Mesendoderm (in vitro differentiated cells): ENCODE results near the gene LRRN2.
A peak's percentile ranks its signal among the peaks of the same experiment; 100 is the strongest.

Source experiments
- DNase-seq: peaks from one replicate; pipeline ENCODE4 v3.0.0; 2013
- H2AK5ac ChIP-seq: 2 replicates; pipeline ENCODE4 v1.6.1; 2013; ENCODE audit warnings: low read length, inconsistent platforms
- H2BK120ac ChIP-seq: 2 replicates; pipeline ENCODE4 v1.6.1; 2013; ENCODE audit warnings: low read depth, mild to moderate bottlenecking, low read length, moderate library complexity, mixed read lengths
- H2BK15ac ChIP-seq: replicated peaks from 2 replicates; pipeline ENCODE4 v1.6.1; 2013; ENCODE audit warnings: low read depth, mild to moderate bottlenecking, moderate library complexity
- H2BK5ac ChIP-seq: 2 replicates; pipeline ENCODE4 v1.6.1; 2013; ENCODE audit warnings: low read length, inconsistent platforms
- H3K18ac ChIP-seq: 2 replicates; pipeline ENCODE4 v1.6.1; 2013; ENCODE audit warnings: mild to moderate bottlenecking, low read length, mixed read lengths
- H3K23ac ChIP-seq: one replicate; pipeline ENCODE4 v1.6.1; 2013; ENCODE audit warnings: low read length
- H3K27ac ChIP-seq: 2 replicates; pipeline ENCODE4 v1.5.1; 2013; ENCODE audit warnings: low read depth, mild to moderate bottlenecking, inconsistent platforms, low read length, moderate library complexity
- H3K27me3 ChIP-seq: 2 replicates; pipeline ENCODE4 v1.6.1; 2013; ENCODE audit warnings: low read length, control low read depth, mild to moderate bottlenecking, inconsistent platforms; ENCODE audit not compliant: insufficient read depth, poor library complexity
- H3K36me3 ChIP-seq: 2 replicates; pipeline ENCODE4 v1.6.1; 2013; ENCODE audit warnings: low read length, inconsistent platforms; ENCODE audit not compliant: control insufficient read depth, insufficient read depth
- H3K4ac ChIP-seq: one replicate; pipeline ENCODE4 v1.6.1; 2013; ENCODE audit warnings: low read depth, mild to moderate bottlenecking, low read length, moderate library complexity
- H3K4me1 ChIP-seq: 2 replicates; pipeline ENCODE4 v1.6.1; 2013; ENCODE audit warnings: low read depth, low read length, inconsistent platforms; ENCODE audit not compliant: control insufficient read depth
- H3K4me2 ChIP-seq: 2 replicates; pipeline ENCODE4 v1.6.1; 2013; ENCODE audit warnings: low read length
- H3K4me3 ChIP-seq: 2 replicates; pipeline ENCODE4 v1.5.1; 2013; ENCODE audit warnings: mild to moderate bottlenecking, low read length
- H3K56ac ChIP-seq: one replicate; pipeline ENCODE4 v1.6.1; 2013; ENCODE audit warnings: low read length
- H3K79me1 ChIP-seq: 2 replicates; pipeline ENCODE4 v1.6.1; 2013; ENCODE audit warnings: low read length, inconsistent platforms
- H3K79me2 ChIP-seq: 2 replicates; pipeline ENCODE4 v1.6.1; 2013; ENCODE audit warnings: mild to moderate bottlenecking, low read length; ENCODE audit not compliant: control insufficient read depth, insufficient read depth
- H3K9ac ChIP-seq: 2 replicates; pipeline ENCODE4 v1.6.1; 2013; ENCODE audit warnings: low read length, inconsistent platforms
- H4K5ac ChIP-seq: one replicate; pipeline ENCODE4 v1.6.1; 2013; ENCODE audit warnings: low read length
- H4K8ac ChIP-seq: one replicate; pipeline ENCODE4 v1.6.1; 2013; ENCODE audit warnings: low read depth, mild to moderate bottlenecking, control low read depth, low read length, moderate library complexity
- WGBS: extraction: QIAGEN DNeasy Blood & Tissue Kit; methylation state at CpG from one replicate; pipeline ENCODE4 v1.1.7; 2013; ENCODE audit warnings: low lambda C conversion rate, missing lambda C conversion rate; ENCODE audit not compliant: insufficient coverage; ENCODE audit errors: extremely low coverage; 5-methylcytosine and 5-hydroxymethylcytosine counted together

Gene LRRN2

GRCh38 chr1:204670152-204670927, 15.2 kb downstream of the LRRN2 start:
- Histone ChIP-seq H4K5ac (no peak overlapping the region), H3K79me2 (no peaks in the 10 kb centered on the region), H2AK5ac (no peak overlapping the region), H3K9ac (no peak overlapping the region), H3K27me3 (no peaks in the 10 kb centered on the region), H3K4me3 (no peak overlapping the region), H4K8ac (no peak overlapping the region), H3K79me1 (peaks cover 5% of the 10 kb centered on the region), H3K23ac (no peak overlapping the region), H3K4ac (no peak overlapping the region), H3K4me2 (no peak overlapping the region), H2BK120ac (no peak overlapping the region), H3K18ac (no peak overlapping the region), H2BK5ac (no peak overlapping the region), H3K4me1 (no peaks in the 10 kb centered on the region), H3K27ac (no peak overlapping the region), H3K56ac (no peak overlapping the region), H2BK15ac (no peak overlapping the region), H3K36me3 (no peaks in the 10 kb centered on the region)
- peak; percentile 63 for DNase-seq
- no CpG with 5 or more reads among the region's 10 CpGs for WGBS

- Histone ChIP-seq H3K27ac (no peak overlapping the region), H3K18ac (no peak overlapping the region), H2BK15ac (no peak overlapping the region), H2AK5ac (no peak overlapping the region), H3K79me1 (peaks cover 5% of the 10 kb centered on the region), H2BK120ac (no peak overlapping the region), H2BK5ac (no peak overlapping the region), H3K9ac (no peak overlapping the region), H4K5ac (no peak overlapping the region), H3K4me1 (no peaks in the 10 kb centered on the region), H3K79me2 (no peaks in the 10 kb centered on the region), H3K4me2 (no peak overlapping the region), H3K27me3 (no peaks in the 10 kb centered on the region), H3K4ac (no peak overlapping the region), H3K36me3 (no peaks in the 10 kb centered on the region), H3K23ac (no peak overlapping the region), H3K56ac (no peak overlapping the region), H3K4me3 (no peak overlapping the region), H4K8ac (no peak overlapping the region)
- WGBS = no CpG with 5 or more reads among the region's 1 CpG
- no peak for DNase-seq
These were observed 16.0 kb downstream of the LRRN2 start for GRCh38 chr1:204669579-204669978.

GRCh38 chr1:204664384-204664651, 21.2 kb downstream of the LRRN2 start:
- no peak overlapping the region for H2AK5ac ChIP-seq
- H3K56ac ChIP-seq = no peak overlapping the region
- H4K5ac ChIP-seq = no peak overlapping the region
- H3K79me2 ChIP-seq = no peaks in the 10 kb centered on the region
- H3K27ac ChIP-seq = no peak overlapping the region
- H3K4ac ChIP-seq = no peak overlapping the region
- no CpG with 5 or more reads among the region's 6 CpGs for WGBS
- H3K36me3 ChIP-seq = no peaks in the 10 kb centered on the region
- no peak overlapping the region for H3K18ac ChIP-seq
- H3K4me3 ChIP-seq = no peak overlapping the region
- no peak overlapping the region for H3K23ac ChIP-seq
- H3K79me1 ChIP-seq = peaks cover 3% of the 10 kb centered on the region
- H4K8ac ChIP-seq = no peak overlapping the region
- no peaks in the 10 kb centered on the region for H3K27me3 ChIP-seq
- no peak overlapping the region for H2BK15ac ChIP-seq
- no peaks in the 10 kb centered on the region for H3K4me1 ChIP-seq
- no peak for DNase-seq
- H3K4me2 ChIP-seq = no peak overlapping the region
- H2BK5ac ChIP-seq = no peak overlapping the region
- H3K9ac ChIP-seq = no peak overlapping the region
- no peak overlapping the region for H2BK120ac ChIP-seq

- Histone ChIP-seq H3K4ac (no peak overlapping the region), H3K4me3 (no peak overlapping the region), H3K27me3 (no peaks in the 10 kb centered on the region), H3K4me2 (no peak overlapping the region), H3K79me1 (peaks cover 3% of the 10 kb centered on the region), H3K27ac (no peak overlapping the region), H3K4me1 (no peaks in the 10 kb centered on the region), H2BK5ac (no peak overlapping the region), H3K18ac (no peak overlapping the region), H3K9ac (no peak overlapping the region), H3K36me3 (no peaks in the 10 kb centered on the region), H3K56ac (no peak overlapping the region), H3K23ac (no peak overlapping the region), H4K8ac (no peak overlapping the region), H2BK15ac (no peak overlapping the region), H2BK120ac (no peak overlapping the region), H3K79me2 (no peaks in the 10 kb centered on the region), H2AK5ac (no peak overlapping the region), H4K5ac (no peak overlapping the region)
- DNase-seq = no peak
- WGBS = no CpG with 5 or more reads among the region's 15 CpGs
These were observed 21.7 kb downstream of the LRRN2 start for GRCh38 chr1:204663644-204664383.

- Histone ChIP-seq H3K4me1 (no peaks in the 10 kb centered on the region), H2BK5ac (no peak overlapping the region), H3K79me1 (peaks cover 3% of the 10 kb centered on the region), H2BK15ac (no peak overlapping the region), H3K4ac (no peak overlapping the region), H3K36me3 (no peaks in the 10 kb centered on the region), H3K9ac (no peak overlapping the region), H4K5ac (no peak overlapping the region), H3K18ac (no peak overlapping the region), H3K56ac (no peak overlapping the region), H3K27me3 (no peaks in the 10 kb centered on the region), H3K4me2 (no peak overlapping the region), H3K27ac (no peak overlapping the region), H3K23ac (no peak overlapping the region), H2BK120ac (no peak overlapping the region), H4K8ac (no peak overlapping the region), H3K4me3 (no peak overlapping the region), H3K79me2 (no peaks in the 10 kb centered on the region), H2AK5ac (no peak overlapping the region)
- DNase-seq = no peak
These were observed 23.0 kb downstream of the LRRN2 start for GRCh38 chr1:204662530-204662929.

GRCh38 chr1:204660509-204660908, 25.0 kb downstream of the LRRN2 start:
- H3K4me3 ChIP-seq = no peak overlapping the region
- no peak overlapping the region for H2BK5ac ChIP-seq
- H3K4me2 ChIP-seq = no peak overlapping the region
- no peak overlapping the region for H4K8ac ChIP-seq
- no peak overlapping the region for H2BK120ac ChIP-seq
- H3K18ac ChIP-seq = no peak overlapping the region
- H2AK5ac ChIP-seq = no peak overlapping the region
- no peaks in the 10 kb centered on the region for H3K27me3 ChIP-seq
- whole genome bisulfite sequencing = no CpG with 5 or more reads among the region's 3 CpGs
- H3K36me3 ChIP-seq = no peaks in the 10 kb centered on the region
- no peaks in the 10 kb centered on the region for H3K79me2 ChIP-seq
- H3K9ac ChIP-seq = no peak overlapping the region
- no peaks in the 10 kb centered on the region for H3K4me1 ChIP-seq
- H3K4ac ChIP-seq = no peak overlapping the region
- H3K27ac ChIP-seq = no peak overlapping the region
- peaks cover 3% of the 10 kb centered on the region for H3K79me1 ChIP-seq
- DNase-seq = no peak
- H4K5ac ChIP-seq = no peak overlapping the region
- no peak overlapping the region for H3K23ac ChIP-seq
- no peak overlapping the region for H3K56ac ChIP-seq
- no peak overlapping the region for H2BK15ac ChIP-seq
